Thoracic aorta (tissue), 2 donors: ENCODE measurements around the gene DMXL1. TPM values are rescaled to one million over a fixed set of nuclear protein-coding genes. Genes with fewer than 3 reads are reported as not detected.

ENCODE experiments used
- ATAC-seq: fragments of 150-250 bp; one replicate; pipeline ENCODE4 v1.8.0; 2017; ENCODE audit warnings: low read depth; ENCODE audit not compliant: insufficient number of reproducible peaks, low FRiP score
- DNase-seq: peaks from one replicate; pipeline ENCODE4 v3.0.0-alpha.2; 2020; ENCODE audit warnings: low spot score
- H3K27ac ChIP-seq, 2 donors: fragments of 200-600 bp; sonication (generic); 1 replicate in 1 of 2; 2 replicates in 1 of 2; pipeline ENCODE4 v1.5.1; 2016; ENCODE audit warnings: mild to moderate bottlenecking in 2 of 2, moderate library complexity in 2 of 2
- H3K27me3 ChIP-seq: fragments of 200-600 bp; sonication (generic); replicated peaks from 2 replicates; pipeline ENCODE4 v1.6.0; 2016; ENCODE audit warnings: mild to moderate bottlenecking; ENCODE audit not compliant: insufficient read depth
- H3K36me3 ChIP-seq: fragments of 200-600 bp; sonication (generic); one replicate; pipeline ENCODE4 v1.5.1; 2016
- H3K4me1 ChIP-seq, 2 donors: fragments of 200-600 bp; sonication (generic); 1 replicate in 1 of 2; 2 replicates in 1 of 2; pipeline versions ENCODE4 v1.5.1 to v1.6.0; 2016; ENCODE audit warnings: low read depth in 2 of 2, mild to moderate bottlenecking in 1 of 2; ENCODE audit not compliant: control insufficient read depth in 1 of 2
- H3K4me3 ChIP-seq: fragments of 200-600 bp; sonication (generic); 2 replicates; pipeline ENCODE4 v1.5.1; 2016; ENCODE audit warnings: mild to moderate bottlenecking
- H3K9me3 ChIP-seq: fragments of 200-600 bp; sonication (generic); 2 replicates; pipeline ENCODE4 v1.5.1; 2016
- total RNA-seq, 2 donors: library from RNA; depleted of rRNA; stranded (reverse); fragments of >200 nt; gene quantifications; one replicate each; pipeline versions ENCODE4 v1.1.0 to v1.2.3, GENCODE V29; 2016
- TF ChIP-seq, protein P1 (sequence below): fragments of 200-600 bp; sonication (generic); IDR thresholded peaks from one replicate; pipeline ENCODE4 v1.5.1; 2019; ENCODE audit warnings: antibody characterized with exemption

DMXL1 gene
- total RNA-seq, 2 donors from 2014 or later: 47.4 to 67.6 TPM

DNA sequence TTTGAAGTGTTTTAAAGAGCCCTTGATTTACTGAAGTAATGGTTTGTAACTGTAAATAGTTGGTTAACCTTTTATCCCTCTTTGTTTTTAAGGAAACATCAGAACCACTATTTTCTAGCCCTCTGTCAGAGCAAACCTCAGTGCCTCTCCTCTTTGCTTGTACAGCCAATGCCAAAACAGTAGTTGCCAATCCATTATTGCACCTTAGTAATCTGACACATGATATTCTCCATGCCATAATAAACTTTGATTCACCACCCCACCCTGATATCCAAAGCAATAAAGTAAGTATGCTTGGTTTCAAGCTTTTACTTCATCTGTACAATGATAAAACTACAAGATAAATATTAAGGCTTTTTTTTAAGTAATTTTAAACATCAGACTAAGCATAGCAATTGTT, 100.8 kb downstream of the DMXL1 start:
- TF ChIP-seq, protein P1, sequence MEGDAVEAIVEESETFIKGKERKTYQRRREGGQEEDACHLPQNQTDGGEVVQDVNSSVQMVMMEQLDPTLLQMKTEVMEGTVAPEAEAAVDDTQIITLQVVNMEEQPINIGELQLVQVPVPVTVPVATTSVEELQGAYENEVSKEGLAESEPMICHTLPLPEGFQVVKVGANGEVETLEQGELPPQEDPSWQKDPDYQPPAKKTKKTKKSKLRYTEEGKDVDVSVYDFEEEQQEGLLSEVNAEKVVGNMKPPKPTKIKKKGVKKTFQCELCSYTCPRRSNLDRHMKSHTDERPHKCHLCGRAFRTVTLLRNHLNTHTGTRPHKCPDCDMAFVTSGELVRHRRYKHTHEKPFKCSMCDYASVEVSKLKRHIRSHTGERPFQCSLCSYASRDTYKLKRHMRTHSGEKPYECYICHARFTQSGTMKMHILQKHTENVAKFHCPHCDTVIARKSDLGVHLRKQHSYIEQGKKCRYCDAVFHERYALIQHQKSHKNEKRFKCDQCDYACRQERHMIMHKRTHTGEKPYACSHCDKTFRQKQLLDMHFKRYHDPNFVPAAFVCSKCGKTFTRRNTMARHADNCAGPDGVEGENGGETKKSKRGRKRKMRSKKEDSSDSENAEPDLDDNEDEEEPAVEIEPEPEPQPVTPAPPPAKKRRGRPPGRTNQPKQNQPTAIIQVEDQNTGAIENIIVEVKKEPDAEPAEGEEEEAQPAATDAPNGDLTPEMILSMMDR: no peak
- no peak for ATAC-seq
- H3K4me1 ChIP-seq: no peaks in the 10 kb centered on the region

DNA sequence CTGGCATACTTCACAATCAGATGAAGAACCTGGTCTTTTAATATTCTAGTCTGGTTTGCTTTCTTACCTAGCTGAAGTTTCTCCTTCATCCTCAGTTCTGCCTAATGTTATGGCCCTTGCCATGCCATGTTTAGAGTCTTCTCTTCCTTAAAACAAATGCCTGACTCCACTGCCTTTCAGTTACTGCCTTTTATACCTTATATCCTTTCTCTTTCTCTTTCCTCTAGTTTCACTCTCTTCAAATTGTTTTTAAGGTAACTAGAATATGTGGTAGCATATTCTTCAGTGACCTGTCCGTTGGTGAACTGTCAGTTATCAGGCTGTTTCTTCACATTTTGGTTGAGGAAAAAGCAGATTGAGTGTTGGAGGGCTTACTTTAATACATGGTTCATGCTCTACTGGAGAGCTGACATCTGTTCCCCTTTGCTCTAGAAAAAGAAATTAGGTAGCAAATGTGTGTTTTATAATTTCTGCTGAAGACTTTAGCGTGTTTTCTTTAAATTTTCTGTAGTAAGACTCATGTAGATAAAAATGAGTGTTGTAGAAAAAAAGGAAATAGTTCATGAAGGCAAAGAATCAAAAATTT, 103.8 kb downstream of the DMXL1 start:
- H3K27ac ChIP-seq: no peak overlapping the region
- DNase-seq (no peak), ATAC-seq (no peak)
- peaks cover 7% of the 10 kb centered on the region for H3K36me3 ChIP-seq
- H3K4me3 ChIP-seq: no peak overlapping the region
- no peaks in the 10 kb centered on the region for H3K9me3 ChIP-seq
- no peaks in the 10 kb centered on the region for H3K4me1 ChIP-seq
- TF ChIP-seq, protein P1: no peak
- H3K27me3 ChIP-seq: no peaks in the 10 kb centered on the region

More for the DNA sequence above, 100.8 kb downstream of the DMXL1 start:
- no peak for DNase-seq
- no peaks in the 10 kb centered on the region for H3K27me3 ChIP-seq
- H3K4me3 ChIP-seq: no peak overlapping the region
- H3K27ac ChIP-seq: no peak overlapping the region
- H3K9me3 ChIP-seq: no peaks in the 10 kb centered on the region
- peaks cover 4% of the 10 kb centered on the region for H3K36me3 ChIP-seq

DNA sequence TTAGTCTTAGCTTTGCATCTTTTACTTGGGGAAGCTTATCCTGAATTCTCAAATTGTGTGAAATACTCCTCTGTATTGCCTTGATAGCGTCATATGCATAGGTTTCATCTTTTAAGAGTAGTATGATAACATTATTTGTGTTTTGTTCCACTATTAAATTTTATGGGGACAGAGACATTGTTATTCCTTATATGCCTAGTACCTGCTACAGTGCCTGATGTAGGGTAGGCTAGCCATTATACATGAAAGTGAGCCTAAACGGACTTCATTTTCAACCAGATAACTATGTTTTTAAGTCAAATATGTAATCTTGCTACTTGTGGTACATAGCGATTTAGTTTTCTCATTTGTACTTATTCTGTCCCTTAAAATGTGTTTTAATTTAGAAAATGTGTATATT, 105.9 kb downstream of the DMXL1 start:
- Histone ChIP-seq H3K36me3 (peaks cover 7% of the 10 kb centered on the region), H3K27ac (no peak overlapping the region), H3K4me1 (no peaks in the 10 kb centered on the region), H3K4me3 (no peak overlapping the region), H3K27me3 (no peaks in the 10 kb centered on the region), H3K9me3 (no peaks in the 10 kb centered on the region)
- ATAC-seq (no peak), DNase-seq (no peak)
- TF ChIP-seq, protein P1: no peak

DNA sequence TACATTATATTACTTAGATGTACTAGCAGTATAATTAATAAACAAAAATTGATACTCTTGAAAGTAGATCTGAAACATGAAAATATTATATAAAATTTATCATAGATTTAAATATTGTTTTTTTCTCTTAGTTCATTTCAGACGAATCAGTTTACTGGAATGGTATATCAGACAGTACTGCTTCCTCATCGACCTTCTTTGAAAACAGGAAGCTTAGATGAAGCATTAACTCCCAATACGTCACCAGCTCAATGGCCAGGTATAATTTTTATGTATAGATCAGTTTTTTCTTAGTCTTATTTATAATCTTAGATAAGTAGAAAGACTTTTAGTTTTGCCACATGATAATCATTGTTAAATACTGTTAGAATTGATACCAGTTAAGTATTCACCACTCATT, 106.3 kb downstream of the DMXL1 start:
- no peaks in the 10 kb centered on the region for H3K27me3 ChIP-seq
- DNase-seq (no peak), ATAC-seq (no peak)
- H3K9me3 ChIP-seq: no peaks in the 10 kb centered on the region
- TF ChIP-seq, protein P1: no peak
- no peak overlapping the region for H3K4me3 ChIP-seq
- H3K4me1 ChIP-seq: no peaks in the 10 kb centered on the region
- H3K27ac ChIP-seq: no peak overlapping the region
- peaks cover 7% of the 10 kb centered on the region for H3K36me3 ChIP-seq

DNA sequence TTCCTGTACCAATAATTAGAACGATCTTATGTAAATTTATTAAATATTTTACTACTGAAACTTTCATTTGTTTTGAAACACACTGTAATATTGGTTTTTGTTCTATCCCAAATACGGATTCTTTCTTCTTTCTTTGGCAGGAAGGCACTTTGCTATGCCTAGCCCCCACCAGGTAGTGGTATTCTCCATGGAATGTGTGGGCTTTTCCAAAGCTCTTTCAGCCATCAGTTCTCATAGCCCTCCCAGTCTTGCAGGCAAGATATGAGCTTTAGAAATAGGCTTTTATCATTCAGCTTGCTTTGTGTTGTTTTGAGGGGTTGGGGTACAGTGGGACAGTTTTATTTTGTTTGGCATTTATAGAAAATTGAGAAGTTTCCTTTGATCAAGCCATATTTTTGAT, 107.5 kb downstream of the DMXL1 start:
- H3K4me1 ChIP-seq: no peaks in the 10 kb centered on the region
- H3K36me3 ChIP-seq: peaks cover 3% of the 10 kb centered on the region
- ATAC-seq (no peak), DNase-seq (no peak)
- H3K4me3 ChIP-seq: no peak overlapping the region
- H3K27ac ChIP-seq: no peak overlapping the region
- H3K27me3 ChIP-seq: no peaks in the 10 kb centered on the region
- H3K9me3 ChIP-seq: no peaks in the 10 kb centered on the region
- TF ChIP-seq, protein P1: no peak
